HepG2 (cell line): Measurements from ENCODE around the gene ZBTB32.

Source experiments
- FUBP1 ChIP-seq: sonication (generic); formaldehyde crosslinking; IDR thresholded peaks from 2 replicates; pipeline ENCODE4 v1.5.1; 2020; ENCODE audit warnings: missing genetic modification reagents, mild to moderate bottlenecking, borderline replicate concordance
- NCOR1 ChIP-seq: fragments of 200-600 bp; sonication (generic); IDR thresholded peaks from 2 replicates; pipeline ENCODE4 v1.7.0; 2017; ENCODE audit warnings: antibody characterized with exemption, low read length, borderline replicate concordance
- PHB2 ChIP-seq: fragments of 450-650 bp; IDR thresholded peaks from 2 replicates; pipeline ENCODE4 v1.6.1; 2018; ENCODE audit not compliant: partially characterized antibody
- POLR2A ChIP-seq, 2 experiments: IDR thresholded peaks; 2 replicates each; pipeline ENCODE4 v1.6.1; 2011; ENCODE audit warnings: low read depth in 2 of 2, low read length in 2 of 2, mild to moderate bottlenecking in 1 of 2, moderate library complexity in 1 of 2; ENCODE audit not compliant: insufficient read depth in 1 of 2
- ZNF253 ChIP-seq: sonication (generic); formaldehyde crosslinking; IDR thresholded peaks from 2 replicates; pipeline ENCODE4 v1.8.0; 2022; ENCODE audit warnings: mild to moderate bottlenecking, missing genetic modification reagents, borderline replicate concordance
- TF ChIP-seq, protein P1 (sequence below): sonication (generic); formaldehyde crosslinking; IDR thresholded peaks from 2 replicates; pipeline ENCODE4 v1.5.0; 2020; ENCODE audit warnings: mild to moderate bottlenecking, missing genetic modification reagents, moderate library complexity

GRCh38 chr19:35717665-35718344 is 13.4 kb downstream of the ZBTB32 start, which contains the start of gene KMT2B:
- TF ChIP-seq NCOR1 = no peak
- TF ChIP-seq FUBP1 (CRISPR knock-in tag) = no peak
- TF ChIP-seq POLR2A (IDR thresholded peaks at IDR 0.05; ENCODE audit: insufficient read depth in 1 of 2, low read depth in 2 of 2, low read length in 2 of 2) = no peak
- TF ChIP-seq, protein P1, sequence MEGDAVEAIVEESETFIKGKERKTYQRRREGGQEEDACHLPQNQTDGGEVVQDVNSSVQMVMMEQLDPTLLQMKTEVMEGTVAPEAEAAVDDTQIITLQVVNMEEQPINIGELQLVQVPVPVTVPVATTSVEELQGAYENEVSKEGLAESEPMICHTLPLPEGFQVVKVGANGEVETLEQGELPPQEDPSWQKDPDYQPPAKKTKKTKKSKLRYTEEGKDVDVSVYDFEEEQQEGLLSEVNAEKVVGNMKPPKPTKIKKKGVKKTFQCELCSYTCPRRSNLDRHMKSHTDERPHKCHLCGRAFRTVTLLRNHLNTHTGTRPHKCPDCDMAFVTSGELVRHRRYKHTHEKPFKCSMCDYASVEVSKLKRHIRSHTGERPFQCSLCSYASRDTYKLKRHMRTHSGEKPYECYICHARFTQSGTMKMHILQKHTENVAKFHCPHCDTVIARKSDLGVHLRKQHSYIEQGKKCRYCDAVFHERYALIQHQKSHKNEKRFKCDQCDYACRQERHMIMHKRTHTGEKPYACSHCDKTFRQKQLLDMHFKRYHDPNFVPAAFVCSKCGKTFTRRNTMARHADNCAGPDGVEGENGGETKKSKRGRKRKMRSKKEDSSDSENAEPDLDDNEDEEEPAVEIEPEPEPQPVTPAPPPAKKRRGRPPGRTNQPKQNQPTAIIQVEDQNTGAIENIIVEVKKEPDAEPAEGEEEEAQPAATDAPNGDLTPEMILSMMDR (CRISPR knock-in tag) = no peak
- TF ChIP-seq ZNF253 (CRISPR knock-in tag) = no peak
- TF ChIP-seq PHB2 = no peak
